GM23248 (cell line): ENCODE data around the gene PAFAH2. TPM values are rescaled to one million over a fixed set of nuclear protein-coding genes. Genes with fewer than 3 reads are reported as not detected.

Source experiments
- DNase-seq: peaks from one replicate; pipeline ENCODE4 v3.0.0-alpha.2; 2015
- H2AFZ ChIP-seq: fragments of 200-600 bp; sonication (generic); 2 replicates; pipeline ENCODE4 v1.6.1; 2016; ENCODE audit warnings: antibody characterized with exemption
- H3F3A ChIP-seq: fragments of 200-600 bp; sonication (generic); 2 replicates; pipeline ENCODE4 v1.6.1; 2016; ENCODE audit warnings: mild to moderate bottlenecking, antibody characterized with exemption, mixed run types; ENCODE audit not compliant: insufficient read depth
- H3K27ac ChIP-seq: fragments of 200-600 bp; sonication (generic); 2 replicates; pipeline ENCODE4 v1.5.1; 2016; ENCODE audit warnings: mild to moderate bottlenecking
- H3K27me3 ChIP-seq: fragments of 200-600 bp; sonication (generic); replicated peaks from 2 replicates; pipeline ENCODE4 v1.6.1; 2016; ENCODE audit warnings: mild to moderate bottlenecking; ENCODE audit not compliant: insufficient read depth
- H3K36me3 ChIP-seq: fragments of 200-600 bp; sonication (generic); 2 replicates; pipeline ENCODE4 v1.6.1; 2016; ENCODE audit warnings: low read depth, mild to moderate bottlenecking
- H3K4me1 ChIP-seq: fragments of 200-600 bp; sonication (generic); 2 replicates; pipeline ENCODE4 v1.6.1; 2016; ENCODE audit warnings: mild to moderate bottlenecking; ENCODE audit not compliant: insufficient read depth
- H3K4me2 ChIP-seq: fragments of 200-600 bp; sonication (generic); one replicate; pipeline ENCODE4 v1.6.1; 2016; ENCODE audit warnings: mild to moderate bottlenecking; ENCODE audit not compliant: unreplicated experiment
- H3K4me3 ChIP-seq: fragments of 200-600 bp; sonication (generic); 2 replicates; pipeline ENCODE4 v1.5.1; 2016; ENCODE audit warnings: mild to moderate bottlenecking
- H3K79me2 ChIP-seq: fragments of 200-600 bp; sonication (generic); 2 replicates; pipeline ENCODE4 v1.6.1; 2016; ENCODE audit warnings: mild to moderate bottlenecking; ENCODE audit not compliant: insufficient read depth
- H3K9ac ChIP-seq: fragments of 200-600 bp; sonication (generic); 2 replicates; pipeline ENCODE4 v1.6.1; 2016; ENCODE audit warnings: mild to moderate bottlenecking
- H3K9me2 ChIP-seq: fragments of 200-600 bp; sonication (generic); 2 replicates; pipeline ENCODE4 v1.6.1; 2016; ENCODE audit warnings: mixed run types, mild to moderate bottlenecking, moderate library complexity; ENCODE audit not compliant: insufficient read depth
- H3K9me3 ChIP-seq: fragments of 200-600 bp; sonication (generic); one replicate; pipeline ENCODE4 v1.6.1; 2017; ENCODE audit warnings: low read depth
- H4K20me1 ChIP-seq: fragments of 200-600 bp; sonication (generic); 2 replicates; pipeline ENCODE4 v1.6.0; 2016; ENCODE audit not compliant: insufficient read depth
- EZH2 ChIP-seq: fragments of 200-600 bp; sonication (generic); IDR thresholded peaks from 2 replicates; pipeline ENCODE4 v1.6.1; 2018; ENCODE audit warnings: antibody characterized with exemption, mild to moderate bottlenecking; ENCODE audit not compliant: insufficient read depth, poor library complexity, severe bottlenecking
- EZH2phosphoT487 ChIP-seq: fragments of 200-600 bp; sonication (generic); IDR thresholded peaks from 2 replicates; pipeline ENCODE4 v1.6.1; 2018; ENCODE audit warnings: antibody characterized with exemption, moderate library complexity, mild to moderate bottlenecking, low read depth; ENCODE audit not compliant: insufficient read depth
- WGBS, 2 experiments: methylation state at CpG; one replicate each; pipeline ENCODE4 v1.1.6; 2015 to 2017; ENCODE audit warnings: low lambda C conversion rate in 2 of 2, low coverage in 1 of 2; ENCODE audit errors: missing lambda C conversion rate in 2 of 2; 5-methylcytosine and 5-hydroxymethylcytosine counted together
- in situ Hi-C: fragments of 300-500 bp; cut with MboI; formaldehyde crosslinking; loops from 2 replicates; pipeline ENCODE4 v1.15.0; 2020
- polyA plus RNA-seq: library from polyadenylated mRNA; unstranded; fragments of >200 nt; fragmentation: Nextera tagmentation; extraction: Ambion mirVana; gene quantifications from 2 replicates; pipeline ENCODE4 v1.2.1, GENCODE V29; 2016
- total RNA-seq: library from RNA; depleted of rRNA; stranded (reverse); fragments of >200 nt; shearing (Covaris generic); gene quantifications from 2 replicates; pipeline ENCODE4 v1.2.3, GENCODE V29; 2014

Gene PAFAH2
- total and polyA plus RNA-seq, 2 experiments from 2014 or later: 9.5 to 10.7 TPM

- Histone ChIP-seq H3K36me3 (no peaks in the 10 kb centered on the region), H3K79me2 (no peaks in the 10 kb centered on the region), H3K27ac (0 out of 2 replicates have a peak overlapping the region, but pooled peaks have one; percentile 4), H3K27me3 (no peaks in the 10 kb centered on the region), H3K9me3 (no peaks in the 10 kb centered on the region), H3K4me3 (peak overlapping the region; percentile 77), H3K9ac (peak overlapping the region; percentile 68), H2AFZ (peak overlapping the region; percentile 97), H3K4me1 (no peaks in the 10 kb centered on the region), H3F3A (peaks cover 16% of the 10 kb centered on the region; the same call in 1 of the 2 replicates), H4K20me1 (no peaks in the 10 kb centered on the region), H3K4me2 (peak overlapping the region; percentile 92), H3K9me2 (no peaks in the 10 kb centered on the region)
- in situ Hi-C loops: no loop called here
- 17 to 28% methylated on average over 28 to 48 of the region's 49 CpGs for WGBS, 2 experiments
- TF ChIP-seq EZH2 (no peak), EZH2phosphoT487 (no peak)
- peak; percentile 51 for DNase-seq
These were observed 75.5 kb downstream of the PAFAH2 start for GRCh38 chr1:25922056-25922970.

GRCh38 chr1:25918615-25919014, 79.2 kb downstream of the PAFAH2 start:
- Histone ChIP-seq H4K20me1 (no peaks in the 10 kb centered on the region), H3K9me2 (no peaks in the 10 kb centered on the region), H2AFZ (no peak overlapping the region), H3K4me2 (no peak overlapping the region), H3K79me2 (no peaks in the 10 kb centered on the region), H3K4me3 (no peak overlapping the region), H3K9ac (no peak overlapping the region), H3K9me3 (no peaks in the 10 kb centered on the region), H3K27me3 (no peaks in the 10 kb centered on the region), H3K27ac (no peak overlapping the region), H3K36me3 (no peaks in the 10 kb centered on the region), H3F3A (peaks cover 19% of the 10 kb centered on the region; the same call in 1 of the 2 replicates), H3K4me1 (peaks cover 7% of the 10 kb centered on the region)
- 85 to 86% methylated on average over 11 of the region's 11 CpGs for whole genome bisulfite sequencing, 2 experiments
- in situ Hi-C loops: no loop called here
- TF ChIP-seq EZH2phosphoT487 (no peak), EZH2 (no peak)
- no peak for DNase-seq

GRCh38 chr1:25917996-25918395, 79.9 kb downstream of the PAFAH2 start:
- Histone ChIP-seq H3K4me3 (no peak overlapping the region), H3K27me3 (no peaks in the 10 kb centered on the region), H3F3A (peaks cover 13% of the 10 kb centered on the region), H3K36me3 (no peaks in the 10 kb centered on the region), H3K9me3 (no peaks in the 10 kb centered on the region), H3K4me1 (peaks cover 8% of the 10 kb centered on the region), H2AFZ (no peak overlapping the region), H3K79me2 (no peaks in the 10 kb centered on the region), H3K4me2 (no peak overlapping the region), H3K27ac (no peak overlapping the region), H3K9me2 (no peaks in the 10 kb centered on the region), H4K20me1 (no peaks in the 10 kb centered on the region), H3K9ac (no peak overlapping the region)
- TF ChIP-seq EZH2phosphoT487 (no peak), EZH2 (no peak)
- no peak for DNase-seq
- 37 to 45% methylated on average over 5 of the region's 5 CpGs for WGBS, 2 experiments
- in situ Hi-C loops: no loop called here

- Histone ChIP-seq H4K20me1 (no peaks in the 10 kb centered on the region), H3K4me3 (no peak overlapping the region), H3K36me3 (no peaks in the 10 kb centered on the region), H3K27ac (no peak overlapping the region), H3K4me1 (peaks cover 20% of the 10 kb centered on the region), H3K79me2 (no peaks in the 10 kb centered on the region), H3K9me2 (no peaks in the 10 kb centered on the region), H3K27me3 (no peaks in the 10 kb centered on the region), H3F3A (peaks cover 18% of the 10 kb centered on the region), H3K4me2 (no peak overlapping the region), H3K9me3 (no peaks in the 10 kb centered on the region), H2AFZ (no peak overlapping the region), H3K9ac (no peak overlapping the region)
- TF ChIP-seq EZH2 (no peak), EZH2phosphoT487 (no peak)
- WGBS, 2 experiments: 68 to 84% methylated on average over 2 of the region's 2 CpGs
- in situ Hi-C loops: no loop called here
- no peak for DNase-seq
These were observed 81.4 kb downstream of the PAFAH2 start for GRCh38 chr1:25916460-25916859.
